SK-N-MC (cell line): ENCODE results near the gene MMP15.

Experiments
- DNase-seq: peaks from one replicate; pipeline ENCODE4 v3.0.0-alpha.2; 2011; ENCODE audit warnings: low read depth, low spot score
- H3K27ac ChIP-seq: fragments of 200-600 bp; sonication (generic); 2 replicates; pipeline ENCODE4 v1.5.1; 2016; ENCODE audit warnings: mixed run types
- H3K36me3 ChIP-seq: fragments of 200-600 bp; sonication (generic); 2 replicates; pipeline ENCODE4 v1.6.1; 2017; ENCODE audit warnings: antibody characterized with exemption, low read length, mixed read lengths; ENCODE audit not compliant: insufficient read depth
- H3K4me3 ChIP-seq: fragments of 200-600 bp; sonication (generic); 2 replicates; pipeline ENCODE4 v1.5.1; 2016
- H3K9ac ChIP-seq: fragments of 200-600 bp; sonication (generic); 2 replicates; pipeline ENCODE4 v1.8.0; 2017; ENCODE audit warnings: mixed run types, mixed read lengths; ENCODE audit not compliant: insufficient read length
- H3K9me3 ChIP-seq: fragments of 200-600 bp; sonication (generic); 2 replicates; pipeline ENCODE4 v1.6.1; 2017; ENCODE audit warnings: low read depth, mild to moderate bottlenecking, antibody characterized with exemption, low read length, moderate library complexity, mixed read lengths
- EZH2 ChIP-seq: fragments of 200-600 bp; sonication (generic); IDR thresholded peaks from one replicate; pipeline ENCODE4 v1.6.1; 2017; ENCODE audit warnings: antibody characterized with exemption
- FOXP2 ChIP-seq: optimal IDR thresholded peaks from 2 replicates; pipeline ENCODE3; 2011; ENCODE audit warnings: mild to moderate bottlenecking, moderate library complexity; ENCODE audit not compliant: insufficient read depth; ENCODE audit errors: extremely low read length, control extremely low read depth
- POLR2AphosphoS5 ChIP-seq: IDR thresholded peaks from 2 replicates; pipeline ENCODE4 v1.6.1; 2012; ENCODE audit warnings: mild to moderate bottlenecking, low read depth, low read length, borderline replicate concordance

MMP15 gene

DNA sequence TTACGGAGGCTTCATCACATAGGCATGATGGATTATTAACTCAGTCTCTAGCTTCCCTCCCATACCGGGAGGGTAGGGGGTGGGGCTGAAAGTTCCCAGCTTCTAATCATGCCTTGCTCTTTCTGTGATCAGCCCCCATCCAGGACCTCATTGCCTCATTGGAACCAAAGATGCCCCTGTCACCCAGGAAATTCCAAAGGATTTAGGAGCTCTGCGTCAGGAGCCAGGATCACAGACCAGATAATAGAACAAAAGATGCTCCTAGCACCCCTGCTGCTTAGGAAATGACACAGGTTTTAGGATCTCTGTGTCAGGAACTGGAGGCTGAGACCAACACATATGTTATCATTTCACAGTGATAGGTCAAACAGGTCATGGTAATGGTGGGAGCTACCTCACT, 14.7 kb upstream of the MMP15 start:
- H3K9me3 ChIP-seq, result no peaks in the 10 kb centered on the region
- H3K27ac ChIP-seq, result no peak overlapping the region
- TF ChIP-seq EZH2, result no peak
- TF ChIP-seq POLR2AphosphoS5, result no peak
- no peak for TF ChIP-seq FOXP2
- no peak for DNase-seq
- peaks cover 11% of the 10 kb centered on the region for H3K36me3 ChIP-seq
- H3K9ac ChIP-seq, result no peak overlapping the region
- H3K4me3 ChIP-seq, result no peak overlapping the region

DNA sequence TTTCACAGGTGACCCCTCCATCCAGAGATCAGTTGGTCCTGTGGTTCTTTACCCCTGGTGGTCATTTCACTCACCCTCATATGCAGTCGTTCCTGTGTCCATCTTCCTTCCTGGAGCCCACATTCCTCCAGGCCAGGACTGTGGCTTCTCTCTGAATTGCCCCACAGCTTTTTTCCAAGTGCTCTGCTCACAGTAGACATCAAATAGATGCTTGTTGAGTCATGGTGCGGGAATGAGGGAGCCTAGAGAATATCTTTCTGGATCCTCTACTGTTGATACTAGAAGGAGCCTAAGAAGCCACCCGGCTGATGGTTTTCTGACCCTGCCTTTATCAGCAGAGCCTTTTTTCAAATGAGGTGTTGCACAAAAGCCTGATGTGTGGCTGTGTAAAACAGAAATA, 13.9 kb upstream of the MMP15 start:
- H3K4me3 ChIP-seq, result no peak overlapping the region
- H3K9ac ChIP-seq, result no peak overlapping the region
- H3K9me3 ChIP-seq, result no peaks in the 10 kb centered on the region
- H3K36me3 ChIP-seq, result peaks cover 7% of the 10 kb centered on the region
- TF ChIP-seq EZH2, result no peak
- TF ChIP-seq POLR2AphosphoS5, result no peak
- no peak overlapping the region for H3K27ac ChIP-seq
- no peak for DNase-seq

DNA sequence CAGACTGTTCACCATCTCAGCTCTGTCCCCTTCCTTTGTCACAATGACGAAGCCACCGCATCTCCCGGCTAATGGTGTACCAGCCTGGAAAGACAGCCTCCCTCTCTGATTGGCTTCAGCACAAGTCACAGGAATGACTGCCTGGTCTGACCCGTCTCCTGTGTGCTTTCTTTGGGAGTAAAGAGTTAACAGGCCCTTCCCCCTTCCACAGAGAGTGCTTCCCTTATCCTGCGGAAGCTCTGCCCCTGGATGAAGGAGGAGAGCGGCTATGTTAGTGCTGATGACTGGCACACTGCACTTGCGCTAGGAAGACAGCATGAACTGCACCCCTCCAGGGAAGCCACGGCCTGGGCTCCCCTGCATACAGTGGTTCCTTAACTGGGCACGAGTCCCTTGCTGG, 13.1 kb upstream of the MMP15 start:
- no peak for DNase-seq
- no peak overlapping the region for H3K4me3 ChIP-seq
- TF ChIP-seq POLR2AphosphoS5 (no peak), FOXP2 (no peak), EZH2 (no peak)
- H3K27ac ChIP-seq, result no peak overlapping the region
- no peaks in the 10 kb centered on the region for H3K9me3 ChIP-seq
- H3K36me3 ChIP-seq, result no peaks in the 10 kb centered on the region
- no peak overlapping the region for H3K9ac ChIP-seq

DNA sequence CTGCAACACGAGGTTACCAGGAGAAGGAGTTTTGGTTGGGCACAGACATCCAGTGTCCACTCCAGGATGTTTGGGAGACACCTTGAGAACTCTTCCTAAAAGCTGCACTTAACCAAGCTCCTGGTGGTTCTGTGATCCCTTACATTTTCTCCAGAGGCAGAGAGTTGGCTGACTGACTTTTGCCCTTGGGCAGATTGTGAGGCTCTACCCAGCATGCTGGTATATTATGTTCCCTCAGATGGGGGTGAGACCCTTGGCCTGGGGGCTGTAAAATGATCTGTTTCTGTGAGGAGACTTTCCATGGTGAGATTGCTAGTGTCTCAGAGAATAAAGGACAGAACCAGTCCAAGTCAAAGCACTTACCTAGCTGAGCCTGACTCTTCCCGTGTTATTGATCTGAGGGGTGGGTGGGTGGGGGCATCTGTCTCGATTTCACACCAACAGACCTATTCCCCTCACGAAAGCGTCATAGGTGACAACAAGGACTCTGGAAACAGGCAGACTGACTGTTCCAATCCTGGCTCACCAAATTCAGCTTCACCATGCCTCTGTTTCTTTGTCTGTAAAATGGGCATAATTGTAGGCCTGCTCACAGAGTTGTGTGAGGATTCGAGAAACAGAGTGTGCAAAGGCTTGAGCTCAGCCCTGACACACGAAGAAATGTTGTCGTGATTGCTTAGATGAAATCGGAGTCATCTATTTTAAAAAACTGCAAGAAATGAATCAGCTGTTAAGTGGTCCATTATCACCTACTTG, 12.2 kb upstream of the MMP15 start:
- TF ChIP-seq FOXP2, result no peak
- no peak for TF ChIP-seq EZH2
- no peak for TF ChIP-seq POLR2AphosphoS5
- H3K9ac ChIP-seq, result no peak overlapping the region
- DNase-seq, result no peak

DNA sequence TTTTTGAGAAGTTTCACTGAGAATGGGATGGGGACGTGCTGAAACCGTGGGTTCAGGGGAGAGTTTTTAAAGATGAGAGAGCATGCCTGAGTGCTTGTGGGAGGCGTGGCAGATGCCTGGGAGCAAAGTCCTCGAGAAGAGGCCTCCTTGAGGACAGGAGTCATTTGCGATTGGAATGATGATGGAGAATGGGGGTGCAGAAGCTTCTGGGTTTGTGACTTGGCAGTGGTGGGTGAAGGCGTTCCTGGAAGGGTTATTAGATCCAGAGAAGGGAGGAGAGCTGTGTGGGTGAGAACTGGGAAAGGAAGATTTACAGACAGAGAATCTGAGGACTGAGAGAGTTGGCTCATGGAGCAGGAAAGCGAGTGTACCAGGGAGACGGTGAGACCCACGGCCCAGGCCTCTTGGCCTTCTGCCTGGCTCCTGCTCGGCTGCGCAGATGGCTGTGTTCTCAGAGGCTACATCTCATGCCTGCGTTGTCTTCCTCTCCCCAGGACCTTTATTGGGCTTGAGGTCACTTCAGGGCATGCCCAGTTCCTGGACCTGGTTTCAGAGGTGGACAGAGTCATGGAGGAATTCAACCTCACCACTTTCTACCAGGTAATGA, 8.6 kb upstream of the MMP15 start:
- no peak for TF ChIP-seq FOXP2
- TF ChIP-seq EZH2, result no peak
- no peak for TF ChIP-seq POLR2AphosphoS5
- Histone ChIP-seq H3K4me3 (no peak overlapping the region), H3K27ac (no peak overlapping the region), H3K36me3 (no peaks in the 10 kb centered on the region), H3K9me3 (no peaks in the 10 kb centered on the region), H3K9ac (no peak overlapping the region)
- DNase-seq, result no peak

More for the DNA sequence above, 12.2 kb upstream of the MMP15 start:
- no peaks in the 10 kb centered on the region for H3K36me3 ChIP-seq
- H3K9me3 ChIP-seq, result no peaks in the 10 kb centered on the region
- no peak overlapping the region for H3K4me3 ChIP-seq
- no peak overlapping the region for H3K27ac ChIP-seq

DNA sequence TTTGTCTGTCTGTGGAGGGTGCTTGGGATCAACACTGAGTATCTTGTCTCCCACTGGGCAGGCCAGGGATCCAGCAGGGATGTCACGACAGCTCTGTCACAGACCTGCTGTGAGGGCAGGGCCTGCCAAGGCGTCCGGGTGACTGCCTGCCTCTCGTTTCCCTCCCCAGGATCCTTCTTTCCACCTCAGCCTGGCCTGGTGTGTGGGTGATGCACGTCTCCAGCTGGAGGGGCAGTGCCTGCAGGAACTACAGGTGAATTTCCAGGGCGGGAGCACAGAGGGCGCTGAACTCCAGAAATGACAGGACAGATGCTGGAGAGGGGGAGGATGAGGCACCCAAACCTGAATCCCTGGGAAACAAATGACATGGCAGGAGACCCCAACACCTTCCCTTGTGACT, 6.8 kb upstream of the MMP15 start:
- Histone ChIP-seq H3K4me3 (no peak overlapping the region), H3K9me3 (no peaks in the 10 kb centered on the region), H3K9ac (no peak overlapping the region), H3K27ac (no peak overlapping the region), H3K36me3 (no peaks in the 10 kb centered on the region)
- DNase-seq, result no peak
- no peak for TF ChIP-seq EZH2
- no peak for TF ChIP-seq POLR2AphosphoS5
- no peak for TF ChIP-seq FOXP2

DNA sequence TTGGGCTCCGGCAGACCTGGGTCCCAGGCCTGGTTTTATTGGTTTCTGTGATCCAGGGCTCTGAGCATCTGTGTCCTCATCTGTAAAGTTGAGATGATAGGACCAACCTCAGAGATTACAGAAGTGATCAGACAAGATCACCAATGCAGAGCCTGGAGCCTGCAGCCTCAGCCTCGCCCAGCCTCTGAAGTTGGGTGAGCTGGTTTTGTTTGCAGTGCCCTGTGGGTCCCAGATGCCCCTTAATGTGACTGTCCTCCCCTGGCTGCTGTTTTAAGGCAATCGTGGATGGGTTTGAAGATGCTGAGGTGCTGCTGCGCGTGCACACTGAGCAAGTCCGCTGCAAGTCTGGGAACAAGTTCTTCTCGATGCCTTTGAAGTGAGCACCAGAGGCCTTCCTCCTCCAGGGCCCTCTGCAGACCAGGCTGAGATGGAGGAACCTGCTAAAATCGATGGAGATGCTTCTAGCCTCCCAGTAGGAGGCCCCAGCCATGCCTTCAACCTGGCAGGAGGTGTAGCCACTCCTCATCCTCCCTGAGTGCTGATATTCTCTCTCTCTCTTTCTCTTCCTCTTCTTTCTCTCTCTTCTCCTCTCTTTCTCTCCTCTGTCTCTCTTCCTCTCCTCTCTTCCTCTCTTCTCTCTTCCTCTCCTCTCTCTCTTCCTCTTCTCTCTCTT, 5.6 kb upstream of the MMP15 start:
- DNase-seq, result no peak
- TF ChIP-seq EZH2, result no peak
- no peak for TF ChIP-seq FOXP2
- no peak for TF ChIP-seq POLR2AphosphoS5
- Histone ChIP-seq H3K9ac (no peak overlapping the region), H3K4me3 (no peak overlapping the region), H3K36me3 (no peaks in the 10 kb centered on the region), H3K27ac (no peak overlapping the region), H3K9me3 (no peaks in the 10 kb centered on the region)

DNA sequence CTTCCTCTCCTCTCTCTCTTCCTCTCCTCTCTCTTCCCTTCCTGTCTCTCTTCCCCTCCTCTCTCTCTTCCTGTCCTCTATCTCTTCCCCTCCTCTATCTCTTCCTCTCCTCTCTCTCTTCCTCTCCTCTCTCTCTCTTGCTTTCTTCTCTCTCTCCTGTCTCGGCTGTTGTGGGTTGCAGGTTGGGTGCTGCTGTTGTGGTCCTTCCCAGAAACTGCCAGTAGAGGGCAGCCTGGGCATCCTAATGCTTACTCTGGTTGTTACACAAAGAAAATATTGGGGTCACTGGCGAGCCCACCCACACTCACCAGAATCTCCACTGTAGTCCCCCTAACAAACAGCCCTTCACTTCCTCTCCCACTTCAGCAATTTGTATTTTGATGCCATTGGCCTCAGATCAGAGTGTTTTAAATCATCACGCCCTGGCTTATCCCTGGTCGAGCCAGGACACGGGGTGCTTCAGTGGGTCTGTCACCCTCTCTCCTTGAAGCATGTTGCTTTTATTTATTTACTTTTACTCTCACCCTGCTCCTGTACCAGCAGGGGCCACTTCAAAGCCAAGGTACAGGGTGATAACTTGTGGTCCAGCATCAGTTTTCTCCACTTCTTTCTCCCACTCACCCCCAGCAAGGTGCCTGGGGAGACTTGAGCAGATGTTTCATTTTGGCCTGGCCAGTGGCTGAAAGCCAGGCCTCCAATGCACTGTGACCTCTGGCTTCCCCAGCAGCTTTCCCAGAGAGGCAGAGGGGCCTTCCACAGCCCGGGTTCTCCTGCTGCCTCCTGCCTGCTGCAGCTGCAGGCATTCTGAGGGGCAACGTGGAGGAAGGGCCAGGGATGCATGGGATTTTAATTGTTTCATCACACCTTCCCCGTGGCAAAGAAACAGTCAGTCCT, 4.7 kb upstream of the MMP15 start:
- Histone ChIP-seq H3K36me3 (no peaks in the 10 kb centered on the region), H3K9ac (no peak overlapping the region), H3K9me3 (no peaks in the 10 kb centered on the region), H3K27ac (no peak overlapping the region), H3K4me3 (no peak overlapping the region)
- DNase-seq, result no peak
- TF ChIP-seq FOXP2, result no peak
- TF ChIP-seq POLR2AphosphoS5, result no peak
- no peak for TF ChIP-seq EZH2
